ENCODE measurements around the gene MGAT4B. TPM values are rescaled to one million over a fixed set of nuclear protein-coding genes. Genes with fewer than 3 reads are reported as not detected.

The MGAT4B gene
- total and polyA plus RNA-seq, 2 of the 13 experiments (the other 11 are each of a cell fraction or from before 2014, with no cell fraction given) = 93.5 to 130 TPM

DNA sequence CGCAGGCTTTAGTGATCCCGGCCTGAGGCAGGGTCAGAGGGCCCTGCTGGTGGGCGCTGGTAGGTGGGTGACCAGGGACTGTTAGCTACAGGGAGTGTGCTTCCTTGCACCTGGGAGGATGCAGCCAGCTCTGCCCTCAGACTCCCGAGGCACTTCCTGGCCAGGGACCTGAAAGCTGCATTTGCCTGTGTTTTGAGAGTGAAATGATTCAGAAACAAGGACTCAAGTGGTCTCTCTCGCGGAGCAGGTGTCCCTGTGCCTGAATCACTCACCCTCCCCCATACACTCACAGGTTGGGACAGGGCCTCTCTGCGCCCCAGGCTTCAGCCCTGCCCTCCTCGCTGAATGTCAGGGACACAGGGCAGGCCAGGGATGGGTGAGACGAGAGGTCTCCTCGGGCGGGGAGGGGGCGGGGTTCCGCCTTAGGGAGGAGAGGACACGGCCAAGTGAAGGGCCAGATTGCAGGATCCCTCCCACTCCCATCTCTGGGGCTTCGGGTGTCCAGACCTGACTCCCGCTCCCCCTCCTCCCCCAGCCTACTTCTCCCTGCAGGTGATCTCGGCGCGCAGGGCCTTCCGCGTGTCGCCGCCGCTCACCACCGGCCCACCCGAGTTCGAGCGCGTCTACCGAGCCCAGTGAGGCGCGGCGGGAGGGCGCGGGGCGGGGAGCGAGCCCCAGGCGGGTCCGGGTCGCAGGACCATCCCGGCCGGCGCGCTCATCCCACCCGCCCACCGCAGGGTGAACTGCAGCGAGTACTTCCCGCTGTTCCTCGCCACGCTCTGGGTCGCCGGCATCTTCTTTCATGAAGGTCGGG, 11.4 kb downstream of the MGAT4B start (continued):
- TF ChIP-seq, protein P1, sequence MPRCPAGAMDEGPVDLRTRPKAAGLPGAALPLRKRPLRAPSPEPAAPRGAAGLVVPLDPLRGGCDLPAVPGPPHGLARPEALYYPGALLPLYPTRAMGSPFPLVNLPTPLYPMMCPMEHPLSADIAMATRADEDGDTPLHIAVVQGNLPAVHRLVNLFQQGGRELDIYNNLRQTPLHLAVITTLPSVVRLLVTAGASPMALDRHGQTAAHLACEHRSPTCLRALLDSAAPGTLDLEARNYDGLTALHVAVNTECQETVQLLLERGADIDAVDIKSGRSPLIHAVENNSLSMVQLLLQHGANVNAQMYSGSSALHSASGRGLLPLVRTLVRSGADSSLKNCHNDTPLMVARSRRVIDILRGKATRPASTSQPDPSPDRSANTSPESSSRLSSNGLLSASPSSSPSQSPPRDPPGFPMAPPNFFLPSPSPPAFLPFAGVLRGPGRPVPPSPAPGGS (CRISPR knock-in tag; IDR thresholded peaks at IDR 0.05) = no peak
- TF ChIP-seq SSRP1 (CRISPR knock-in tag; IDR thresholded peaks at IDR 0.05) (peak; percentile 10; the same call in 1 of the 2 replicates), MIER3 (CRISPR knock-in tag; IDR thresholded peaks at IDR 0.05; ENCODE audit: borderline replicate concordance) (0 out of 2 replicates have a peak, but pooled peaks have one; percentile 10), TP53 (CRISPR knock-in tag; conservative IDR thresholded peaks at IDR 0.05) (no peak), NFRKB (IDR thresholded peaks at IDR 0.05) (no peak), ZNF136 (CRISPR knock-in tag; IDR thresholded peaks at IDR 0.05; ENCODE audit: low read depth) (no peak), ESRRA (CRISPR knock-in tag; IDR thresholded peaks at IDR 0.05; ENCODE audit: low read depth) (no peak), CC2D1A (CRISPR knock-in tag; IDR thresholded peaks at IDR 0.05) (no peak), NCOA2 (CRISPR knock-in tag; IDR thresholded peaks at IDR 0.05) (no peak), ZFP36L1 (CRISPR knock-in tag; IDR thresholded peaks at IDR 0.05) (no peak), RBM22 (optimal IDR thresholded peaks at IDR 0.05; ENCODE audit: low read length) (no peak), TBX2 (CRISPR knock-in tag; IDR thresholded peaks at IDR 0.05; ENCODE audit: borderline replicate concordance) (no peak)
- TF ChIP-seq, protein P2, sequence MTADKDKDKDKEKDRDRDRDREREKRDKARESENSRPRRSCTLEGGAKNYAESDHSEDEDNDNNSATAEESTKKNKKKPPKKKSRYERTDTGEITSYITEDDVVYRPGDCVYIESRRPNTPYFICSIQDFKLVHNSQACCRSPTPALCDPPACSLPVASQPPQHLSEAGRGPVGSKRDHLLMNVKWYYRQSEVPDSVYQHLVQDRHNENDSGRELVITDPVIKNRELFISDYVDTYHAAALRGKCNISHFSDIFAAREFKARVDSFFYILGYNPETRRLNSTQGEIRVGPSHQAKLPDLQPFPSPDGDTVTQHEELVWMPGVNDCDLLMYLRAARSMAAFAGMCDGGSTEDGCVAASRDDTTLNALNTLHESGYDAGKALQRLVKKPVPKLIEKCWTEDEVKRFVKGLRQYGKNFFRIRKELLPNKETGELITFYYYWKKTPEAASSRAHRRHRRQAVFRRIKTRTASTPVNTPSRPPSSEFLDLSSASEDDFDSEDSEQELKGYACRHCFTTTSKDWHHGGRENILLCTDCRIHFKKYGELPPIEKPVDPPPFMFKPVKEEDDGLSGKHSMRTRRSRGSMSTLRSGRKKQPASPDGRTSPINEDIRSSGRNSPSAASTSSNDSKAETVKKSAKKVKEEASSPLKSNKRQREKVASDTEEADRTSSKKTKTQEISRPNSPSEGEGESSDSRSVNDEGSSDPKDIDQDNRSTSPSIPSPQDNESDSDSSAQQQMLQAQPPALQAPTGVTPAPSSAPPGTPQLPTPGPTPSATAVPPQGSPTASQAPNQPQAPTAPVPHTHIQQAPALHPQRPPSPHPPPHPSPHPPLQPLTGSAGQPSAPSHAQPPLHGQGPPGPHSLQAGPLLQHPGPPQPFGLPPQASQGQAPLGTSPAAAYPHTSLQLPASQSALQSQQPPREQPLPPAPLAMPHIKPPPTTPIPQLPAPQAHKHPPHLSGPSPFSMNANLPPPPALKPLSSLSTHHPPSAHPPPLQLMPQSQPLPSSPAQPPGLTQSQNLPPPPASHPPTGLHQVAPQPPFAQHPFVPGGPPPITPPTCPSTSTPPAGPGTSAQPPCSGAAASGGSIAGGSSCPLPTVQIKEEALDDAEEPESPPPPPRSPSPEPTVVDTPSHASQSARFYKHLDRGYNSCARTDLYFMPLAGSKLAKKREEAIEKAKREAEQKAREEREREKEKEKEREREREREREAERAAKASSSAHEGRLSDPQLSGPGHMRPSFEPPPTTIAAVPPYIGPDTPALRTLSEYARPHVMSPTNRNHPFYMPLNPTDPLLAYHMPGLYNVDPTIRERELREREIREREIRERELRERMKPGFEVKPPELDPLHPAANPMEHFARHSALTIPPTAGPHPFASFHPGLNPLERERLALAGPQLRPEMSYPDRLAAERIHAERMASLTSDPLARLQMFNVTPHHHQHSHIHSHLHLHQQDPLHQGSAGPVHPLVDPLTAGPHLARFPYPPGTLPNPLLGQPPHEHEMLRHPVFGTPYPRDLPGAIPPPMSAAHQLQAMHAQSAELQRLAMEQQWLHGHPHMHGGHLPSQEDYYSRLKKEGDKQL (CRISPR knock-in tag; IDR thresholded peaks at IDR 0.05; ENCODE audit: low read depth) = no peak
- TF ChIP-seq, protein P3, sequence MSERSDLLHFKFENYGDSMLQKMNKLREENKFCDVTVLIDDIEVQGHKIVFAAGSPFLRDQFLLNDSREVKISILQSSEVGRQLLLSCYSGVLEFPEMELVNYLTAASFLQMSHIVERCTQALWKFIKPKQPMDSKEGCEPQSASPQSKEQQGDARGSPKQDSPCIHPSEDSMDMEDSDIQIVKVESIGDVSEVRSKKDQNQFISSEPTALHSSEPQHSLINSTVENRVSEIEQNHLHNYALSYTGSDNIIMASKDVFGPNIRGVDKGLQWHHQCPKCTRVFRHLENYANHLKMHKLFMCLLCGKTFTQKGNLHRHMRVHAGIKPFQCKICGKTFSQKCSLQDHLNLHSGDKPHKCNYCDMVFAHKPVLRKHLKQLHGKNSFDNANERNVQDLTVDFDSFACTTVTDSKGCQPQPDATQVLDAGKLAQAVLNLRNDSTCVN (CRISPR knock-in tag; IDR thresholded peaks at IDR 0.05; ENCODE audit: borderline replicate concordance) = no peak
- TF ChIP-seq, protein P4, sequence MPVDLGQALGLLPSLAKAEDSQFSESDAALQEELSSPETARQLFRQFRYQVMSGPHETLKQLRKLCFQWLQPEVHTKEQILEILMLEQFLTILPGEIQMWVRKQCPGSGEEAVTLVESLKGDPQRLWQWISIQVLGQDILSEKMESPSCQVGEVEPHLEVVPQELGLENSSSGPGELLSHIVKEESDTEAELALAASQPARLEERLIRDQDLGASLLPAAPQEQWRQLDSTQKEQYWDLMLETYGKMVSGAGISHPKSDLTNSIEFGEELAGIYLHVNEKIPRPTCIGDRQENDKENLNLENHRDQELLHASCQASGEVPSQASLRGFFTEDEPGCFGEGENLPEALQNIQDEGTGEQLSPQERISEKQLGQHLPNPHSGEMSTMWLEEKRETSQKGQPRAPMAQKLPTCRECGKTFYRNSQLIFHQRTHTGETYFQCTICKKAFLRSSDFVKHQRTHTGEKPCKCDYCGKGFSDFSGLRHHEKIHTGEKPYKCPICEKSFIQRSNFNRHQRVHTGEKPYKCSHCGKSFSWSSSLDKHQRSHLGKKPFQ (CRISPR knock-in tag; IDR thresholded peaks at IDR 0.05; ENCODE audit: insufficient replicate concordance) = no peak
- TF ChIP-seq, protein P5, sequence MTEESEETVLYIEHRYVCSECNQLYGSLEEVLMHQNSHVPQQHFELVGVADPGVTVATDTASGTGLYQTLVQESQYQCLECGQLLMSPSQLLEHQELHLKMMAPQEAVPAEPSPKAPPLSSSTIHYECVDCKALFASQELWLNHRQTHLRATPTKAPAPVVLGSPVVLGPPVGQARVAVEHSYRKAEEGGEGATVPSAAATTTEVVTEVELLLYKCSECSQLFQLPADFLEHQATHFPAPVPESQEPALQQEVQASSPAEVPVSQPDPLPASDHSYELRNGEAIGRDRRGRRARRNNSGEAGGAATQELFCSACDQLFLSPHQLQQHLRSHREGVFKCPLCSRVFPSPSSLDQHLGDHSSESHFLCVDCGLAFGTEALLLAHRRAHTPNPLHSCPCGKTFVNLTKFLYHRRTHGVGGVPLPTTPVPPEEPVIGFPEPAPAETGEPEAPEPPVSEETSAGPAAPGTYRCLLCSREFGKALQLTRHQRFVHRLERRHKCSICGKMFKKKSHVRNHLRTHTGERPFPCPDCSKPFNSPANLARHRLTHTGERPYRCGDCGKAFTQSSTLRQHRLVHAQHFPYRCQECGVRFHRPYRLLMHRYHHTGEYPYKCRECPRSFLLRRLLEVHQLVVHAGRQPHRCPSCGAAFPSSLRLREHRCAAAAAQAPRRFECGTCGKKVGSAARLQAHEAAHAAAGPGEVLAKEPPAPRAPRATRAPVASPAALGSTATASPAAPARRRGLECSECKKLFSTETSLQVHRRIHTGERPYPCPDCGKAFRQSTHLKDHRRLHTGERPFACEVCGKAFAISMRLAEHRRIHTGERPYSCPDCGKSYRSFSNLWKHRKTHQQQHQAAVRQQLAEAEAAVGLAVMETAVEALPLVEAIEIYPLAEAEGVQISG (CRISPR knock-in tag; IDR thresholded peaks at IDR 0.05) = no peak; the same call in 1 of the 2 replicates

Data from HepG2 (cell line).